K562 (cell line): Measurements from ENCODE around the gene SLC3A2. TPM values are rescaled to one million over a fixed set of nuclear protein-coding genes. Genes with fewer than 3 reads are reported as not detected.

Source experiments
- BDP1 ChIP-seq: IDR thresholded peaks from 3 replicates; pipeline ENCODE4 v1.6.1; 2011; ENCODE audit not compliant: insufficient read length, insufficient read depth
- DMBX1 ChIP-seq: fragments of 250-450 bp; sonication (Bioruptor Pico); IDR thresholded peaks from 2 replicates; pipeline ENCODE4 v1.8.0; 2022; ENCODE audit warnings: inconsistent platforms, mild to moderate bottlenecking, moderate library complexity, borderline replicate concordance
- MLLT1 ChIP-seq, 2 experiments: fragments of 450-650 bp; IDR thresholded peaks; 2 replicates each; pipeline ENCODE4 v1.6.1; 2016
- ZFPM2 ChIP-seq: fragments of 250-450 bp; sonication (Bioruptor Pico); IDR thresholded peaks from 2 replicates; pipeline ENCODE4 v1.5.1; 2022; ENCODE audit warnings: mild to moderate bottlenecking
- ZNF778 ChIP-seq: fragments of 450-650 bp; formaldehyde crosslinking; IDR thresholded peaks from 2 replicates; pipeline ENCODE4 v1.4.0; 2020; ENCODE audit warnings: mild to moderate bottlenecking, moderate library complexity
- polyA plus RNA-seq, 8 experiments: library from polyadenylated mRNA; depleted of rRNA in 4 of 8; stranded (reverse) in 5 of 8; unstranded in 3 of 8; fragments of >200 nt; fragmentation: Nextera tagmentation in 2 of 8; fragmentation: Illumina TruSeq in 1 of 8; extraction: Ambion mirVana in 2 of 8; extraction: Trizol in 1 of 8; gene quantifications; 2 replicates each; pipeline versions ENCODE4 v1.2.1 to v1.2.3, GENCODE V29; 2011 to 2014; ENCODE audit warnings: inconsistent platforms in 1 of 8, missing spikeins in 1 of 8
- total RNA-seq, 7 experiments: library from RNA; depleted of rRNA in 6 of 7; stranded (reverse); fragments of >200 nt in 6 of 7; fragmentation: Illumina TruSeq in 2 of 7; extraction: Trizol in 2 of 7; gene quantifications; 2 replicates each; pipeline versions ENCODE4 v1.2.1 to v1.2.3, GENCODE V29; 2011 to 2021; ENCODE audit warnings: low replicate concordance in 1 of 7
- TF ChIP-seq, protein P1 (sequence below): fragments of 450-650 bp; IDR thresholded peaks from one replicate; pipeline ENCODE4 v1.6.1; 2018; ENCODE audit warnings: mild to moderate bottlenecking, moderate library complexity; ENCODE audit not compliant: partially characterized antibody
- TF ChIP-seq, protein P2 (sequence below): sonication (generic); formaldehyde crosslinking; IDR thresholded peaks from 2 replicates; pipeline ENCODE4 v1.8.0; 2022; ENCODE audit warnings: mild to moderate bottlenecking, missing genetic modification reagents

Gene SLC3A2
- total and polyA plus RNA-seq, 9 of the 15 experiments (the other 6 are each of a cell fraction or from before 2014, with no cell fraction given), result 20.0 to 296 (median 214) TPM

DNA sequence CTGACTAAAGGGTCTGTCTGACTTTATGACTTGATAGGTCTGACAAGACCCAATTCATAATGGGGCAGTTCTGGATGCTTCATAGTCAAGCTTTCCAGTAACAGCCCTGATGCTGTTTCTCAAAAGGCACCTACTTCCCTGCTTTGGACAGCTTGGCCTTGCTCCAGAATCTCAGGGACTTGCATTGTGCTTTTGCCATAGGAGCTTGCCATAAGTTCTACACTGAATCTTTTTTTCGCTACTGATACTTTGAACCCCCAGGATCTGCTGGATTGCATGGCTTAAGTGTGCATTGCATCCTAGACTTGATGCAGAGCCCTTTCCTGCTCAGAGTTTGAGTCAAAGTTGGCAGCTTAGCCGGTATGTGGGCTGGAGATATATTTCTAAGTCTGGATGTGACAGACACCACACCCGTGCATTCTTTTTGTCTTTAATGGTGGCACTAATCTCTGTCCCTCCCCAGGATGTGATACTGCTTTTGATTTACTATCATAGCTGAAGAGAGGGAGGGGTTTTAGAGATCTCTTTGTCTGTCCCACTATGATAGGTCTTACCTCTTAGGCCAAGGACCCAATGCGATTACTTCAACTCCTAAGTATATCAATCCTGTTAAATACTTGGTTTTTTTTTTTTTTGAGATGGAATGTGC, 16.9 kb upstream of the SLC3A2 start (continued):
- TF ChIP-seq, protein P1, sequence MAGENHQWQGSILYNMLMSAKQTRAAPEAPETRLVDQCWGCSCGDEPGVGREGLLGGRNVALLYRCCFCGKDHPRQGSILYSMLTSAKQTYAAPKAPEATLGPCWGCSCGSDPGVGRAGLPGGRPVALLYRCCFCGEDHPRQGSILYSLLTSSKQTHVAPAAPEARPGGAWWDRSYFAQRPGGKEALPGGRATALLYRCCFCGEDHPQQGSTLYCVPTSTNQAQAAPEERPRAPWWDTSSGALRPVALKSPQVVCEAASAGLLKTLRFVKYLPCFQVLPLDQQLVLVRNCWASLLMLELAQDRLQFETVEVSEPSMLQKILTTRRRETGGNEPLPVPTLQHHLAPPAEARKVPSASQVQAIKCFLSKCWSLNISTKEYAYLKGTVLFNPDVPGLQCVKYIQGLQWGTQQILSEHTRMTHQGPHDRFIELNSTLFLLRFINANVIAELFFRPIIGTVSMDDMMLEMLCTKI, result no peak
- TF ChIP-seq ZNF778 (no peak), ZFPM2 (CRISPR knock-in tag) (no peak), MLLT1 (IDR thresholded peaks at IDR 0.05) (no peak), DMBX1 (CRISPR knock-in tag) (no peak), BDP1 (no peak)
- TF ChIP-seq, protein P2, sequence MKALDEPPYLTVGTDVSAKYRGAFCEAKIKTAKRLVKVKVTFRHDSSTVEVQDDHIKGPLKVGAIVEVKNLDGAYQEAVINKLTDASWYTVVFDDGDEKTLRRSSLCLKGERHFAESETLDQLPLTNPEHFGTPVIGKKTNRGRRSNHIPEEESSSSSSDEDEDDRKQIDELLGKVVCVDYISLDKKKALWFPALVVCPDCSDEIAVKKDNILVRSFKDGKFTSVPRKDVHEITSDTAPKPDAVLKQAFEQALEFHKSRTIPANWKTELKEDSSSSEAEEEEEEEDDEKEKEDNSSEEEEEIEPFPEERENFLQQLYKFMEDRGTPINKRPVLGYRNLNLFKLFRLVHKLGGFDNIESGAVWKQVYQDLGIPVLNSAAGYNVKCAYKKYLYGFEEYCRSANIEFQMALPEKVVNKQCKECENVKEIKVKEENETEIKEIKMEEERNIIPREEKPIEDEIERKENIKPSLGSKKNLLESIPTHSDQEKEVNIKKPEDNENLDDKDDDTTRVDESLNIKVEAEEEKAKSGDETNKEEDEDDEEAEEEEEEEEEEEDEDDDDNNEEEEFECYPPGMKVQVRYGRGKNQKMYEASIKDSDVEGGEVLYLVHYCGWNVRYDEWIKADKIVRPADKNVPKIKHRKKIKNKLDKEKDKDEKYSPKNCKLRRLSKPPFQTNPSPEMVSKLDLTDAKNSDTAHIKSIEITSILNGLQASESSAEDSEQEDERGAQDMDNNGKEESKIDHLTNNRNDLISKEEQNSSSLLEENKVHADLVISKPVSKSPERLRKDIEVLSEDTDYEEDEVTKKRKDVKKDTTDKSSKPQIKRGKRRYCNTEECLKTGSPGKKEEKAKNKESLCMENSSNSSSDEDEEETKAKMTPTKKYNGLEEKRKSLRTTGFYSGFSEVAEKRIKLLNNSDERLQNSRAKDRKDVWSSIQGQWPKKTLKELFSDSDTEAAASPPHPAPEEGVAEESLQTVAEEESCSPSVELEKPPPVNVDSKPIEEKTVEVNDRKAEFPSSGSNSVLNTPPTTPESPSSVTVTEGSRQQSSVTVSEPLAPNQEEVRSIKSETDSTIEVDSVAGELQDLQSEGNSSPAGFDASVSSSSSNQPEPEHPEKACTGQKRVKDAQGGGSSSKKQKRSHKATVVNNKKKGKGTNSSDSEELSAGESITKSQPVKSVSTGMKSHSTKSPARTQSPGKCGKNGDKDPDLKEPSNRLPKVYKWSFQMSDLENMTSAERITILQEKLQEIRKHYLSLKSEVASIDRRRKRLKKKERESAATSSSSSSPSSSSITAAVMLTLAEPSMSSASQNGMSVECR (CRISPR knock-in tag), result no peak
- TF ChIP-seq, all 486 proteins: peak for 0
